ENCODE measurements around the gene JAML.

Gene JAML

GRCh38 chr11:118213781-118214180 lies 11.0 kb downstream of the JAML start:
- H3K4me1 ChIP-seq (ENCODE audit: insufficient read depth, low read length), result no peaks in the 10 kb centered on the region
- H3K36me3 ChIP-seq (ENCODE audit: insufficient read depth, low read length), result no peaks in the 10 kb centered on the region
- no peak overlapping the region for H3K27ac ChIP-seq (ENCODE audit: low read depth, low read length)
- H3K9me3 ChIP-seq (ENCODE audit: low read length), result no peaks in the 10 kb centered on the region
- H3K27me3 ChIP-seq (ENCODE audit: control insufficient read depth in 1 of 2, insufficient read depth in 2 of 2, low read length in 2 of 2), result no peaks in the 10 kb centered on the region
- H3K9ac ChIP-seq (ENCODE audit: low read length), result no peak overlapping the region
- no peak overlapping the region for H3K4me3 ChIP-seq (ENCODE audit: low read depth in 1 of 2, low read length in 2 of 2)

GRCh38 chr11:118213201-118213600 lies 11.6 kb downstream of the JAML start:
- Histone ChIP-seq H3K4me1 (ENCODE audit: insufficient read depth, low read length) (no peaks in the 10 kb centered on the region), H3K36me3 (ENCODE audit: insufficient read depth, low read length) (no peaks in the 10 kb centered on the region), H3K27me3 (ENCODE audit: control insufficient read depth in 1 of 2, insufficient read depth in 2 of 2, low read length in 2 of 2) (no peaks in the 10 kb centered on the region), H3K4me3 (ENCODE audit: low read depth in 1 of 2, low read length in 2 of 2) (no peak overlapping the region), H3K9me3 (ENCODE audit: low read length) (no peaks in the 10 kb centered on the region), H3K27ac (ENCODE audit: low read depth, low read length) (no peak overlapping the region), H3K9ac (ENCODE audit: low read length) (no peak overlapping the region)

GRCh38 chr11:118212781-118213191 lies 12.0 kb downstream of the JAML start:
- H3K27ac ChIP-seq (ENCODE audit: low read depth, low read length), result no peak overlapping the region
- no peak overlapping the region for H3K4me3 ChIP-seq (ENCODE audit: low read depth in 1 of 2, low read length in 2 of 2)
- no peaks in the 10 kb centered on the region for H3K9me3 ChIP-seq (ENCODE audit: low read length)
- no peaks in the 10 kb centered on the region for H3K27me3 ChIP-seq (ENCODE audit: control insufficient read depth in 1 of 2, insufficient read depth in 2 of 2, low read length in 2 of 2)
- H3K36me3 ChIP-seq (ENCODE audit: insufficient read depth, low read length), result no peaks in the 10 kb centered on the region
- no peaks in the 10 kb centered on the region for H3K4me1 ChIP-seq (ENCODE audit: insufficient read depth, low read length)
- no peak overlapping the region for H3K9ac ChIP-seq (ENCODE audit: low read length)

GRCh38 chr11:118212131-118212725 lies 12.6 kb downstream of the JAML start:
- no peak overlapping the region for H3K4me3 ChIP-seq (ENCODE audit: low read depth in 1 of 2, low read length in 2 of 2)
- H3K27me3 ChIP-seq (ENCODE audit: control insufficient read depth in 1 of 2, insufficient read depth in 2 of 2, low read length in 2 of 2), result no peaks in the 10 kb centered on the region
- H3K27ac ChIP-seq (ENCODE audit: low read depth, low read length), result no peak overlapping the region
- H3K36me3 ChIP-seq (ENCODE audit: insufficient read depth, low read length), result no peaks in the 10 kb centered on the region
- no peak overlapping the region for H3K9ac ChIP-seq (ENCODE audit: low read length)
- no peaks in the 10 kb centered on the region for H3K9me3 ChIP-seq (ENCODE audit: low read length)
- no peaks in the 10 kb centered on the region for H3K4me1 ChIP-seq (ENCODE audit: insufficient read depth, low read length)

GRCh38 chr11:118211006-118211405 lies 13.8 kb downstream of the JAML start:
- Histone ChIP-seq H3K9me3 (ENCODE audit: low read length) (no peaks in the 10 kb centered on the region), H3K36me3 (ENCODE audit: insufficient read depth, low read length) (no peaks in the 10 kb centered on the region), H3K27ac (ENCODE audit: low read depth, low read length) (no peak overlapping the region), H3K27me3 (ENCODE audit: control insufficient read depth in 1 of 2, insufficient read depth in 2 of 2, low read length in 2 of 2) (no peaks in the 10 kb centered on the region), H3K4me1 (ENCODE audit: insufficient read depth, low read length) (no peaks in the 10 kb centered on the region), H3K9ac (ENCODE audit: low read length) (no peak overlapping the region), H3K4me3 (ENCODE audit: low read depth in 1 of 2, low read length in 2 of 2) (no peak overlapping the region)

GRCh38 chr11:118210323-118210722 lies 14.5 kb downstream of the JAML start:
- H3K4me3 ChIP-seq (ENCODE audit: low read depth in 1 of 2, low read length in 2 of 2), result no peak overlapping the region
- no peaks in the 10 kb centered on the region for H3K36me3 ChIP-seq (ENCODE audit: insufficient read depth, low read length)
- H3K9me3 ChIP-seq (ENCODE audit: low read length), result no peaks in the 10 kb centered on the region
- H3K9ac ChIP-seq (ENCODE audit: low read length), result no peak overlapping the region
- no peaks in the 10 kb centered on the region for H3K4me1 ChIP-seq (ENCODE audit: insufficient read depth, low read length)
- no peaks in the 10 kb centered on the region for H3K27me3 ChIP-seq (ENCODE audit: control insufficient read depth in 1 of 2, insufficient read depth in 2 of 2, low read length in 2 of 2)
- H3K27ac ChIP-seq (ENCODE audit: low read depth, low read length), result no peak overlapping the region

GRCh38 chr11:118209033-118209432 lies 15.8 kb downstream of the JAML start:
- Histone ChIP-seq H3K4me1 (ENCODE audit: insufficient read depth, low read length) (no peaks in the 10 kb centered on the region), H3K36me3 (ENCODE audit: insufficient read depth, low read length) (no peaks in the 10 kb centered on the region), H3K9ac (ENCODE audit: low read length) (no peak overlapping the region), H3K9me3 (ENCODE audit: low read length) (no peaks in the 10 kb centered on the region), H3K27ac (ENCODE audit: low read depth, low read length) (no peak overlapping the region), H3K4me3 (ENCODE audit: low read depth in 1 of 2, low read length in 2 of 2) (no peak overlapping the region), H3K27me3 (ENCODE audit: control insufficient read depth in 1 of 2, insufficient read depth in 2 of 2, low read length in 2 of 2) (no peaks in the 10 kb centered on the region)

GRCh38 chr11:118207079-118207478 lies 17.7 kb downstream of the JAML start:
- Histone ChIP-seq H3K27ac (ENCODE audit: low read depth, low read length) (no peak overlapping the region), H3K27me3 (ENCODE audit: control insufficient read depth in 1 of 2, insufficient read depth in 2 of 2, low read length in 2 of 2) (no peaks in the 10 kb centered on the region), H3K4me1 (ENCODE audit: insufficient read depth, low read length) (no peaks in the 10 kb centered on the region), H3K9me3 (ENCODE audit: low read length) (no peaks in the 10 kb centered on the region), H3K9ac (ENCODE audit: low read length) (no peak overlapping the region), H3K4me3 (ENCODE audit: low read depth in 1 of 2, low read length in 2 of 2) (no peak overlapping the region), H3K36me3 (ENCODE audit: insufficient read depth, low read length) (no peaks in the 10 kb centered on the region)

- no peak overlapping the region for H3K9ac ChIP-seq (ENCODE audit: low read length)
- H3K36me3 ChIP-seq (ENCODE audit: insufficient read depth, low read length), result no peaks in the 10 kb centered on the region
- H3K9me3 ChIP-seq (ENCODE audit: low read length), result no peaks in the 10 kb centered on the region
- H3K27ac ChIP-seq (ENCODE audit: low read depth, low read length), result no peak overlapping the region
- H3K4me3 ChIP-seq (ENCODE audit: low read depth in 1 of 2, low read length in 2 of 2), result no peak overlapping the region
- no peaks in the 10 kb centered on the region for H3K27me3 ChIP-seq (ENCODE audit: control insufficient read depth in 1 of 2, insufficient read depth in 2 of 2, low read length in 2 of 2)
- H3K4me1 ChIP-seq (ENCODE audit: insufficient read depth, low read length), result no peaks in the 10 kb centered on the region
Measured at GRCh38 chr11:118206391-118207031, 18.3 kb downstream of the JAML start.

- H3K27me3 ChIP-seq (ENCODE audit: control insufficient read depth in 1 of 2, insufficient read depth in 2 of 2, low read length in 2 of 2), result no peaks in the 10 kb centered on the region
- no peaks in the 10 kb centered on the region for H3K9me3 ChIP-seq (ENCODE audit: low read length)
- H3K9ac ChIP-seq (ENCODE audit: low read length), result no peak overlapping the region
- H3K4me3 ChIP-seq (ENCODE audit: low read depth in 1 of 2, low read length in 2 of 2), result no peak overlapping the region
- no peaks in the 10 kb centered on the region for H3K4me1 ChIP-seq (ENCODE audit: insufficient read depth, low read length)
- no peaks in the 10 kb centered on the region for H3K36me3 ChIP-seq (ENCODE audit: insufficient read depth, low read length)
- no peak overlapping the region for H3K27ac ChIP-seq (ENCODE audit: low read depth, low read length)
Measured at GRCh38 chr11:118205606-118206378, 19.0 kb downstream of the JAML start.

- no peak overlapping the region for H3K9ac ChIP-seq (ENCODE audit: low read length)
- no peaks in the 10 kb centered on the region for H3K4me1 ChIP-seq (ENCODE audit: insufficient read depth, low read length)
- no peaks in the 10 kb centered on the region for H3K27me3 ChIP-seq (ENCODE audit: control insufficient read depth in 1 of 2, insufficient read depth in 2 of 2, low read length in 2 of 2)
- H3K4me3 ChIP-seq (ENCODE audit: low read depth in 1 of 2, low read length in 2 of 2), result no peak overlapping the region
- H3K36me3 ChIP-seq (ENCODE audit: insufficient read depth, low read length), result no peaks in the 10 kb centered on the region
- H3K27ac ChIP-seq (ENCODE audit: low read depth, low read length), result no peak overlapping the region
- no peaks in the 10 kb centered on the region for H3K9me3 ChIP-seq (ENCODE audit: low read length)
Measured at GRCh38 chr11:118202599-118203422, 22.0 kb downstream of the JAML start.

Measured in muscle layer of colon (tissue), 2 donors.